HCT116 (cell line): ENCODE measurements around the gene FBXL5. TPM values are rescaled to one million over a fixed set of nuclear protein-coding genes. Genes with fewer than 3 reads are reported as not detected.

Experiments used
- ATAC-seq: fragments of 200-7000 bp; cut with Tn5 transposase; 2 replicates; pipeline ENCODE4 v1.9.1; 2020; ENCODE audit warnings: mild to moderate bottlenecking, moderate library complexity
- BruUV-seq: library from RNA; stranded (reverse); fragments of 400-500 nt; replicated peaks from 2 replicates; lab custom pipeline; 2021; lab: Mats Ljungman, UMichigan
- CTCF ChIA-PET: fragments of 300-600 bp; sonication (Branson Sonifier 250); formaldehyde crosslinking; loops from one replicate; lab custom pipeline; 2021; ENCODE audit warnings: antibody characterized with exemption; lab: Charles Lee
- POLR2A ChIA-PET: fragments of 300-600, 350-600 bp; sonication (Branson Sonifier 250); formaldehyde crosslinking; loops from one replicate; lab custom pipeline; 2021; ENCODE audit warnings: antibody characterized with exemption; lab: Charles Lee
- RAD21 ChIA-PET, 2 experiments: fragments of 300-600 bp; sonication (Branson Sonifier 250); formaldehyde crosslinking; loops; one replicate each; lab custom pipeline; 2023; ENCODE audit warnings: low total read pairs in 2 of 2; ENCODE audit not compliant: uncharacterized antibody in 2 of 2, unreplicated experiment in 2 of 2, low non-redundant PET in 1 of 2; lab: Charles Lee
- DNase-seq: peaks from one replicate; pipeline ENCODE4 v3.0.0-alpha.2; 2010; ENCODE audit warnings: low read depth, low spot score
- H2AFZ ChIP-seq: fragments of 200-600 bp; shearing (Covaris generic), sonication (generic); 2 replicates; pipeline ENCODE4 v1.6.1; 2017; ENCODE audit warnings: low read depth, mixed run types, mixed read lengths, antibody characterized with exemption, low read length; ENCODE audit not compliant: poor library complexity, severe bottlenecking
- H3K27ac ChIP-seq: 2 replicates; pipeline ENCODE4 v1.5.1; 2012; ENCODE audit warnings: low read depth, low read length
- H3K27me3 ChIP-seq: fragments of 200-600 bp; sonication (generic); 2 replicates; pipeline ENCODE4 v1.6.1; 2016; ENCODE audit warnings: mixed run types, low read length, mixed read lengths; ENCODE audit not compliant: insufficient read depth
- H3K36me3 ChIP-seq, 2 experiments: fragments of 200-500 bp in 1 of 2; fragments of 200-600 bp in 1 of 2; sonication (Bioruptor generic) in 1 of 2; sonication (generic) in 1 of 2; 2 replicates each; pipeline versions ENCODE4 v1.5.1 to v1.6.1; 2014 to 2016; ENCODE audit warnings: low read length in 2 of 2, inconsistent platforms in 1 of 2, mixed read lengths in 1 of 2, mixed run types in 1 of 2; ENCODE audit not compliant: insufficient read depth in 2 of 2, control insufficient read depth in 1 of 2
- H3K4me1 ChIP-seq, 2 experiments: fragments of 200-600 bp in 1 of 2; sonication (generic) in 1 of 2; 2 replicates each; pipeline versions ENCODE4 v1.5.1 to v1.6.1; 2012 to 2017; ENCODE audit warnings: low read length in 2 of 2, inconsistent platforms in 1 of 2, mild to moderate bottlenecking in 1 of 2, mixed read lengths in 1 of 2, mixed run types in 1 of 2, moderate library complexity in 1 of 2; ENCODE audit not compliant: insufficient read depth in 2 of 2, control insufficient read depth in 1 of 2
- H3K4me2 ChIP-seq: fragments of 200-600 bp; sonication (generic); 2 replicates; pipeline ENCODE4 v1.6.1; 2017; ENCODE audit warnings: mixed run types, low read length, mixed read lengths
- H3K4me3 ChIP-seq, 2 experiments: fragments of 200-600 bp in 1 of 2; sonication (generic) in 1 of 2; replicated peaks in 1 of 2; 2 replicates each; pipeline ENCODE4 v1.5.1; 2011 to 2016; ENCODE audit warnings: low read length in 2 of 2, control low read depth in 1 of 2, low read depth in 1 of 2, mild to moderate bottlenecking in 1 of 2, mixed read lengths in 1 of 2, mixed run types in 1 of 2
- H3K79me2 ChIP-seq: fragments of 200-600 bp; sonication (generic); 2 replicates; pipeline ENCODE4 v1.6.1; 2017; ENCODE audit warnings: mild to moderate bottlenecking, mixed run types, low read length, moderate library complexity, mixed read lengths; ENCODE audit not compliant: insufficient read depth
- H3K9ac ChIP-seq: fragments of 200-600 bp; sonication (generic); 2 replicates; pipeline ENCODE4 v1.6.1; 2016; ENCODE audit warnings: low read length, mixed read lengths
- H3K9me2 ChIP-seq: fragments of 200-600 bp; sonication (generic), shearing (Covaris generic); 2 replicates; pipeline ENCODE4 v1.6.1; 2017; ENCODE audit warnings: mixed run types, mild to moderate bottlenecking, moderate library complexity; ENCODE audit not compliant: insufficient read depth
- H3K9me3 ChIP-seq, 2 experiments: fragments of 200-500 bp in 1 of 2; fragments of 200-600 bp in 1 of 2; sonication (Bioruptor generic) in 1 of 2; sonication (generic) in 1 of 2; 2 replicates each; pipeline ENCODE4 v1.6.1; 2014 to 2017; ENCODE audit warnings: low read length in 2 of 2, mixed read lengths in 2 of 2, inconsistent platforms in 1 of 2, low read depth in 1 of 2, mild to moderate bottlenecking in 1 of 2, mixed run types in 1 of 2, moderate library complexity in 1 of 2; ENCODE audit not compliant: control insufficient read depth in 1 of 2, insufficient read depth in 1 of 2
- H4K20me1 ChIP-seq: fragments of 200-600 bp; sonication (generic), shearing (Covaris generic); 2 replicates; pipeline ENCODE4 v1.6.1; 2017; ENCODE audit warnings: mixed run types, mild to moderate bottlenecking, moderate library complexity; ENCODE audit not compliant: insufficient read depth
- CEBPB ChIP-seq: IDR thresholded peaks from 2 replicates; pipeline ENCODE4 v1.6.1; 2012; ENCODE audit warnings: low read depth
- EGR1 ChIP-seq: IDR thresholded peaks from 2 replicates; pipeline ENCODE4 v1.6.1; 2012; ENCODE audit warnings: low read depth
- EZH2 ChIP-seq: fragments of 200-600 bp; sonication (generic); IDR thresholded peaks from 2 replicates; pipeline ENCODE4 v1.6.1; 2017; ENCODE audit warnings: antibody characterized with exemption, mixed run types
- EZH2phosphoT487 ChIP-seq: fragments of 200-600 bp; IDR thresholded peaks from 2 replicates; pipeline ENCODE4 v1.6.1; 2018; ENCODE audit warnings: antibody characterized with exemption, borderline replicate concordance
- MAX ChIP-seq: IDR thresholded peaks from 2 replicates; pipeline ENCODE4 v1.6.1; 2012
- POLR2A ChIP-seq: IDR thresholded peaks from 2 replicates; pipeline ENCODE4 v1.7.0; 2011; ENCODE audit warnings: borderline replicate concordance; ENCODE audit not compliant: insufficient read depth, insufficient read length; ENCODE audit errors: extremely low read depth
- POLR2AphosphoS5 ChIP-seq: IDR thresholded peaks from 2 replicates; pipeline ENCODE4 v1.6.1; 2011; ENCODE audit warnings: mild to moderate bottlenecking, low read depth, low read length, moderate library complexity
- RAD21 ChIP-seq: IDR thresholded peaks from 2 replicates; pipeline ENCODE4 v1.6.1; 2012; ENCODE audit warnings: low read depth, mild to moderate bottlenecking
- SIN3A ChIP-seq: IDR thresholded peaks from 2 replicates; pipeline ENCODE4 v1.6.1; 2012; ENCODE audit warnings: low read depth
- SP1 ChIP-seq: IDR thresholded peaks from 2 replicates; pipeline ENCODE4 v1.6.1; 2012; ENCODE audit warnings: low read depth
- SRF ChIP-seq: IDR thresholded peaks from 2 replicates; pipeline ENCODE4 v1.6.1; 2012; ENCODE audit warnings: low read depth
- ZFX ChIP-seq: fragments of 450-650 bp; IDR thresholded peaks from 2 replicates; pipeline ENCODE4 v1.6.1; 2017
- ZNF274 ChIP-seq: fragments of 200-500 bp; sonication (Bioruptor generic); IDR thresholded peaks from 2 replicates; pipeline ENCODE4 v1.6.1; 2014; ENCODE audit warnings: mild to moderate bottlenecking, low read depth, low read length, inconsistent platforms
- intact Hi-C: fragments of 100-400 bp; cut with micrococcal nuclease; formaldehyde crosslinking; loops from 2 replicates; pipeline ENCODE4 v1.10.0; 2022
- total RNA-seq: library from RNA; stranded (reverse); gene quantifications from one replicate; pipeline ENCODE4 v1.2.1, GENCODE V29; 2021; ENCODE audit not compliant: unreplicated experiment
- TF ChIP-seq, protein P1 (sequence below): IDR thresholded peaks from 2 replicates; pipeline ENCODE4 v1.6.1; 2011; ENCODE audit warnings: mild to moderate bottlenecking, low read length, moderate library complexity; ENCODE audit not compliant: insufficient replicate concordance; ENCODE audit errors: extremely low read depth

FBXL5 gene
- total RNA-seq, 1 experiment from 2014 or later = 20.6 TPM

DNA sequence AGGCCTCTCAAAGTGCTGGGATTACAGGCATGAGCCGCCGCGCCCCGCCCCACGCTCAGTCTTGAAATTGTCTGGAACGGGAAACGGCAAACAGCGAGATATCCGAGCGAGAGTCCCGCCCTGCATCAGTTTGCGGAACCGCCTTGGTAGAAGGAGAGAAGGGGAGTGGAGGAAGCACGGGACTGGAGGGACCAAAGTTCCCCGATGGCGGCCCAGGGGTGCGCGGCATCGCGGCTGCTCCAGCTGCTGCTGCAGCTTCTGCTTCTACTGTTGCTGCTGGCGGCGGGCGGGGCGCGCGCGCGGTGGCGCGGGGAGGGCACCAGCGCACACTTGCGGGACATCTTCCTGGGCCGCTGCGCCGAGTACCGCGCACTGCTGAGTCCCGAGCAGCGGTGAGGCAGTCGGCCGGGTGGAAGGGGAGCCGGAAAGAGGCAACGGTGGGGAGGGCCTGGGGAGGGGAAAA is 47.8 kb upstream of the FBXL5 start, which contains the start of gene BST1:
BST1 (plus strand) TSS at position 125 of the 463 bp plus-strand sequence; CDS start at position 205, 80 bp downstream.
- DNase-seq = no peak
- TF ChIP-seq SP1 (no peak), CEBPB (no peak), MAX (no peak), SRF (no peak), EGR1 (no peak)
- TF ChIP-seq, protein P1, sequence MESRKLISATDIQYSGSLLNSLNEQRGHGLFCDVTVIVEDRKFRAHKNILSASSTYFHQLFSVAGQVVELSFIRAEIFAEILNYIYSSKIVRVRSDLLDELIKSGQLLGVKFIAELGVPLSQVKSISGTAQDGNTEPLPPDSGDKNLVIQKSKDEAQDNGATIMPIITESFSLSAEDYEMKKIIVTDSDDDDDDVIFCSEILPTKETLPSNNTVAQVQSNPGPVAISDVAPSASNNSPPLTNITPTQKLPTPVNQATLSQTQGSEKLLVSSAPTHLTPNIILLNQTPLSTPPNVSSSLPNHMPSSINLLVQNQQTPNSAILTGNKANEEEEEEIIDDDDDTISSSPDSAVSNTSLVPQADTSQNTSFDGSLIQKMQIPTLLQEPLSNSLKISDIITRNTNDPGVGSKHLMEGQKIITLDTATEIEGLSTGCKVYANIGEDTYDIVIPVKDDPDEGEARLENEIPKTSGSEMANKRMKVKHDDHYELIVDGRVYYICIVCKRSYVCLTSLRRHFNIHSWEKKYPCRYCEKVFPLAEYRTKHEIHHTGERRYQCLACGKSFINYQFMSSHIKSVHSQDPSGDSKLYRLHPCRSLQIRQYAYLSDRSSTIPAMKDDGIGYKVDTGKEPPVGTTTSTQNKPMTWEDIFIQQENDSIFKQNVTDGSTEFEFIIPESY = no peak
- Histone ChIP-seq H3K9ac (no peak within 1 kb of the TSS), H3K27ac (no peak within 1 kb of the TSS), H3K4me1 (no peaks in the 10 kb centered on the region), H3K4me2 (no peak within 1 kb of the TSS), H3K9me3 (no peaks in the 10 kb centered on the region), H2AFZ (no peak within 1 kb of the TSS), H3K79me2 (no peaks in the 10 kb centered on the region), H3K4me3 (no peak within 1 kb of the TSS), H3K9me2 (no peaks in the 10 kb centered on the region), H4K20me1 (no peaks in the 10 kb centered on the region), H3K27me3 (no peaks in the 10 kb centered on the region), H3K36me3 (no peaks in the 10 kb centered on the region)
- no peak for ATAC-seq
- ChIA-PET CTCF (no interaction called here), POLR2A (no interaction called here), RAD21 (no interaction called here)
- BruUV-seq = no TSS peak
- intact Hi-C loops = no loop called here

DNA sequence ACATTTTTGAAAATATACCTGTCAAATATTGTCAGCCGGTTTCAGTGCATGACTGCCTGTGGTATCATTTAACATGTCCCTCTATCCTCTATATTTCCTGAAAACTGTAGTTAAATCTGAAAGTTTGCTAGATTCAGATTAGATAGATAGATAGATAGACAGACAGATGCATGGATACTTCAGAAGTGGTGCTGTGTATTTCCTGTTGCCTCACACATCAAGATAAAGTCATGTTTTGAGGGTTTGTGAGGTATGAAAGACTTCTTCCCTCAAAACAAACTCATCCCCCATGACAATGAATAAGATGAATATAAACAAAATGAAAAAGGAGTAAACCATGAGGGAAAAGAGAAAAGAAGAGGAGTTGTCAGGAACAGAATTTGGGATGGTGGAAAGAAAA is 41.7 kb upstream of the FBXL5 start:
- RAD21 ChIA-PET = no interaction called here
- no peak for TF ChIP-seq ZFX
- no peak for TF ChIP-seq SIN3A
- TF ChIP-seq EZH2 = no peak
- no peak for TF ChIP-seq ZNF274
- no peak for TF ChIP-seq POLR2A
- no peak for TF ChIP-seq SRF
- no peak for TF ChIP-seq POLR2AphosphoS5
- no peak for TF ChIP-seq EZH2phosphoT487
- TF ChIP-seq RAD21 = no peak
- H2AFZ ChIP-seq = no peak overlapping the region
- ATAC-seq (no peak), DNase-seq (no peak)
- H3K27me3 ChIP-seq = no peaks in the 10 kb centered on the region
- H3K9me2 ChIP-seq = no peaks in the 10 kb centered on the region
- H3K4me2 ChIP-seq = no peak overlapping the region
- H3K4me3 ChIP-seq = no peak overlapping the region
- no TSS peak for BruUV-seq
- no peak overlapping the region for H3K27ac ChIP-seq
- no peak overlapping the region for H3K9ac ChIP-seq
- H3K79me2 ChIP-seq = no peaks in the 10 kb centered on the region
- H4K20me1 ChIP-seq = no peaks in the 10 kb centered on the region
- intact Hi-C loops = loop anchor here (10.0 kb wide), 1 partner anchor 198 kb away; no protein-coding TSS in a partner anchor
- peaks cover 0 to 26% of the 10 kb centered on the region in 2 experiments; a peak in 2 of 4 replicates for H3K4me1 ChIP-seq
- POLR2A ChIA-PET = no interaction called here
- CTCF ChIA-PET = no interaction called here
- no peaks in the 10 kb centered on the region for H3K9me3 ChIP-seq
- no peaks in the 10 kb centered on the region for H3K36me3 ChIP-seq
